NCI-H345 treated with DMSO at 0.1 percent for 48 hours (cell line): ENCODE measurements around the gene THADA.

ENCODE experiments used
- DNase-seq: peaks from one replicate; lab custom pipeline; 2025; ENCODE audit not compliant: unreplicated experiment; lab: John Stamatoyannopoulos, UW

THADA gene

DNA sequence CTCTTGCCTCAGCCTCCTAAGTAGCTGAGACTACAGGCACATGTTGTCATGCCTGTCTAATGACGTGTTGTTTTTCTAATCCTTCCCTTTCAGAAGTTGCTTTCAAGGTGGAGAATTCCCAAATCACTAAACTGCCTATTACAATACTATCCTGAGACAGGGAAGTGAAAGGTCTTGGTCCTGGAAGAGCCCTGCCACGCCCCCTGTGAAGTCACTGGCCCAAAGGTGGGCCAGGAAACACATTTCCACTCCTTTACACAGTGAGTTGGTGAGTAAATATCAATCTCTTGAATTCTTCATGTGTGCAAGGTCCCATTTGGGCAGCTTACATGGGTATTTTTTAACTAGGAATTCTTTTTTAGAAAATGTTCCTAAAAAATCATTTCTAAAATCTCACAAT, 150.1 kb downstream of the THADA start:
- no peak for DNase-seq

DNA sequence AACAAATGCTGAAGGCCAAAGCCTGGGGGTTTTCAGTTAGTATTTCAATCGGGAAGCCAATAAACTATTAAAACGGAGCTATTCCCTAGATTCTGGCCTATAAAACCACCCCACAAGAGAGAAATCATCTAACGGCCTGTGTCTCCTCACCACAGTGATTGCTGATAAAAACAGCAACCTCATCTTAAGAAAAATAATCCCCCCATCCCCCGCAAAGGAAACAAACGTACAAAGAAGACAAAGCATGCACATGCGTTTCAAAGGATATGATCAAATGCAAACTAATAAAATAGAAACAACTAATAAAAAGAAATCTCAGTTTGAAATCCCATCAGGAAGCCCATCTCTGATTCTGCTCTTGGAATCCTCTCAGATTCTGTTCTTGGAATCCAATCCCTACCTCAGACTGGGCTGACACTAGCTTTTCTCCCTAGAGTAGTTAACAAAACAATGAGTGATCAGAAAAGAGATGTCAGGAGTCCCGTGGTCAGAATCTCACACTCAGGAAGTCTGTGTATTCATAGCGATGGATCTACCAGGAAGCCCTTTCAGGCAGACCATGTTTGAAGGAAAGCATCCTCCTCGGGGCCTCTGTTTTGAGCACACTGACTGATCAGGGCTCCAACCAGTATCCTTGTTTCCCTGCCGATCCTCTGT, 150.7 kb downstream of the THADA start:
- DNase-seq = no peak

DNA sequence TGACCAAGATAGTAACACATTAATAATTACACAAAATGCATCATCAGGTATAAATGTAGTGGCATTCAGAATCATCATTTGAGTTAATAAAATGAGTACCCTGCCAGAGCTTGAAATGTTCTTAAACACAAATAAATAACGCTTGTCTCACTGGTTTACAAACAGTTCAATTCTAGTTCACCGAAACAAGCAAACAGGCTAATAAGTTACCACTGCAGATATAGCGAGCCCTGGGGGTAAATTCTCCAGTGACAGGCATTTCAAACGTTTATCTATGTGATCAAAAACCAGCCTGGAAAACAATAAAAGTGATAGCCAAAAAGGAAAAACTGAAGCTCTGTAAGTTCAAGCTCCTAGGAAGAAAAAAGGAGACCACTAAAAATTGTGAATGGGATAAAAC, 152.6 kb downstream of the THADA start:
- DNase-seq = no peak

- no peak for DNase-seq
These were observed 154.6 kb downstream of the THADA start for GRCh38 chr2:43441195-43441594.

DNA sequence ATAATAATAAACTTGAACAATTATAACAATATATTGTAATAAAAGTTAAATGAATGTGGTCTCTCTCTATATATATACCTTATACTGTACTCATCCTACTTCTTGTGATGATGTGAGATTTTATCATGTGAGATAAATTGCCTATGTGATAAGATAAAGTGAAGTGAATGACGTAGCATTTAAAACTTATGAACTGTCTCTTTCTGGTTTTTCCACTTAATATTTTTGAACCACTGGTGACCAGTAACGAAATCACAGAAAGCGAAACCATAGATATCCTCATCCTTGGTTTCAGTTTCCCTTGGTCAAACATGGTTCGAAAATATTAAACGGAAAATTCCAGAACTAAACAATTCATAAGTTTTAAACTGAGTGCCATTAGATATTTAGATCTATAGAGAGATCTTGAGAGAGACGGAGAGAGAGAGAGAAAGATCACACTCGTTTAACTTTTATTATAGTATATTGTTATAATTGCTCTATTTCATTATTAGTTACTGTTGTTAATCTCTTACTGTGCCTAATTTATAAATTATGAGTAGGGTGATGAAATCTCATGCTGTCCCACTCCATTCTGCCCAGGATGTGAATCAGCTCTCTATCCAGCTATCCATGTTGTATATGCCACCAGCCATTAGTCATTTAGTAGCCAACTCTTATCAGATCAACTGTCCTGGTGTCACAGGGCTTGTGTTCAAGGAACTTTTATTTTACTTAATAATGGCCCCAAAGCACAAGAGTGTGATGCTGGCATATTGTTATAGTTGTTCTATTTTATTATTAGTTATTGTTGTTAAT, 156.8 kb downstream of the THADA start:
- no peak for DNase-seq

DNA sequence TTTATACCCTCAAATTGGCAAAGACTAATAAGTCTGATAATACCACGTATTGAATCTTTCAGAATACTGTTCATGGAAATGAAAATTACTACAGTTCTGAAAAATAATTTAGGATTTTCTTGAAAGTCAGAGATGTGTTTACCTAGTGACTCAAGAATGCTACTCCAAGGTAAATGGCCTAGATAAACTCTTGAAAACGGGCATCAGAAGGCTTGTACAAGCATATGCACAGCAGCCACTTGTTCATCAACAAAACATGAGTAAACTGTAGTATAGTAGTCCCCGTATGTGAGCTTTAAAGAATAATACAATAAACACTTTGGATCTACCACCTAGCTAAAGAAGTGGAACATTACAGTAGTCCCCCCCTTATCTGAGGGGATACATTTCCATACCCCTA, 157.5 kb downstream of the THADA start:
- no peak for DNase-seq

DNA sequence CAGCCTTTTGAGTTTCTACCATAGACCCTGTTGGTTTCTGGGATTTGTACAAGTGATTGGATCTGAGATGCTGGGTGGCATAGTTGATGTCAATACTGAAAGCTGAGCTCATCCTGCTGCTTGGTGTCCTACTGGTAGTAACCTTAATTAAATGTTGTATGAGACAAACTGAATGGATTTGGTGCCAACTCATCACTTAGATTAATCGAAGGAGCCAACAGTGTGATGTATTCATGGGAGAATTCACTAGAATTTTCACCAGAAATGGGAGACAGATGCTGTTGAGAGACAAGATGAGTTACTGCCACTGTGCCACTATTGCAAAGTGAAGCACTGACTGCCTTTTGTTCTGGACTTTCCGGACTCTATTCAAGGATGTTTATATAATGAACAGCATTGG, 158.5 kb downstream of the THADA start:
- DNase-seq = no peak

DNA sequence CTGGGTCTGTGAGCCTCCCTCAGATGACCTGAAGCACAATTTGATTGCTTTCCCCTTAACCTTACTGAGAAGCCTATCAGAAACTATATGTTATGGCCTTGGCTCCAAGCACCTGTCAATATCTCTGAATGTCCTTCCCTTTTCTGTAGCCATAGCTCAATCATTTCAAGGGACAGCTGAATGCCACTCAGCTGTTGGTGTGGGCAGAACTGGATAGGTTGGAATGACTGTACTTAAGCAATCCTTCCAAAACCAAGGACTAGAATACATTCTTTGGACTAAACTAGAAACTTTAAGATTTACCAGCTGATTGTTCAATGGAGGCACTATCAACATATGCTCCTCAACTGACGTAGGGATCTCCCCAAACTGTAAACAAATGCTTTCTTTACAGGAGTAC, 159.4 kb downstream of the THADA start:
- no peak for DNase-seq

- DNase-seq = no peak
These were observed 160.1 kb downstream of the THADA start for GRCh38 chr2:43435746-43436145.

GRCh38 chr2:43430489-43430888, 165.3 kb downstream of the THADA start:
- DNase-seq = no peak

GRCh38 chr2:43429369-43429768, 166.5 kb downstream of the THADA start:
- DNase-seq = no peak

DNA sequence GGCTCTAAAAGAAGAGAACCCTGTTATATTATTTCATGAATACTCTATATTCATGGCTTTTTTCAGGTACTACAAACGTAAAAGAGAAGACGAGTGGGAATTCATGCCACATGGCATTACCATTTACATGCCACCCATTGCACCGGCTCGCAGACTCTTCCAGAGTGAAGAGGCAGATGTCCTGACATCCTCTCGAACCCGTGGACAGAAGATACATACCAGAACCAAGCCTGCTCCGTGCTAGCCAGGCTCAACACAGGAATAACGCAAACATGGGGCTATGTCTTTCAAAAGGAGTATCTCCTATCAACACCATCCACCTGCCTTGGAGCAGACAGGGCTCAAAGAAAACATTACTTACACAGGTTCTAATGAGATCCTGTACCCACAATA, 168.8 kb downstream of the THADA start:
- DNase-seq = no peak

DNA sequence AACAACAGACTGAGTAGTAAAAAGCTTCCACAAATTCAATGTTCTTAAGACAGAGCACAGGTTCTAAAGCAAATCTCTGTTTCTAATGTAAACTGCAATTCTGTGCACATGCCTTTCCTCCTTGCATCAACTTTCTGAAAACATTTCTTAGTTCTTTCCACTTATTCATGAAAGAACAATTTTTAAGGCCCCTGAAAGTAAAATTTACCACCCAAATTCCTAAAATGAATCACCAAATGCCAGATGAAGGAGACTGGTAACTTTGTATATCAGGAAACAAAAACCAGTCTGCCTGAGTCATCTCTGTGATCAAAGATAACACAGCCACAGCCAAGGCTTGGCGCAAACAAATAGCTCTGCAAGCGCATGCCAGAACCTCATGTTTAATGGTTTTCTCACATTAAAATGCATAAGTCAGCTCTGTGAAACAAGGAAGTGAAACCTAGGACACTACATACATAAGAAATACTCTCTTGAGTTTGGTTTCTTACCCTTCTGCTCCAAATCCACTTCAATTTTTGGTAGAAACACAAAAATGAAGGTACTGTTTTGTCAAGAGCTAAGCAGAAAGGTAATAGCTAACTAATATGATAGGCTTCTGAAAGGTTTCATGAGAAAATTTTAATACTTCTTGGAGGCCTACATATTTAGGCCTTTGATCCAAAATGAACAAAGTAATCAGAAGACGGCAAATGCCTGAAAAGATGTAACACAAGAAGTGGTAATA, 169.4 kb downstream of the THADA start:
- DNase-seq = no peak

GRCh38 chr2:43425659-43426058, 170.2 kb downstream of the THADA start:
- no peak for DNase-seq

GRCh38 chr2:43424262-43425207, 171.3 kb downstream of the THADA start:
- no peak for DNase-seq

DNA sequence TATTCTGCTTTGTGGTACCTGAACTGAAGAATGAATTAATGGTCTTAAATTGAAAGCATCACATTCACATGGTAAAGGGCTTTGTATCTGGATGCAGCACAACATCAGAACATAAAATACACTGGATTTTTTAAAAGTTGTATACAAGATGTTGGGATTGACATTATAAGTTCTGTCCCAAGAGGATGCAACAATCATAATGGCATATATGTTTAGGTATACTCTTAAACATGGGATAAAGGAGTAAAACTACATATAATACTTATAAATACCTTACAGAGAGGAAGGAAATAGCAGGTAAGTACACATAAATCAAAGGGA, 171.9 kb downstream of the THADA start:
- no peak for DNase-seq

GRCh38 chr2:43421194-43421593, 174.6 kb downstream of the THADA start:
- DNase-seq = no peak

DNA sequence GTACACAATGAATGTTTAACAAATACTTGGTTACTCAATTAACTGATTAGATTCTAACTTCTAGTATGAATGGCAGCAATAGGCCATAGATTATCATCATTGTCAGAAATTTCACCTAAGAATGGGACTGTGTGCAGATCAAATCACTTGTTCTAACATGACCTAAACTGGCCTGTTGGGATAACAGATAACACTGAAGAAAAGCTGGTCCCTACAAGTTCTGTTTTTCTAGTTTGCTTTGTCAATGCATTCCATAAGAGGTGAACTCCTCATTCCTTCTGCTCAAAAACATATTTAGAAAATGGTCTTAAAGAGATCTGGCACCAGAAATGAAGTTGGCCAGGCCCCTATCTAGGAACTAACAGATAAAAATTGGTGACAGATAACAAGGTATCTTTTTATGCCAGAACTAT, 175.4 kb downstream of the THADA start:
- DNase-seq = no peak

GRCh38 chr2:43419876-43420275, 176.0 kb downstream of the THADA start:
- DNase-seq = no peak

DNA sequence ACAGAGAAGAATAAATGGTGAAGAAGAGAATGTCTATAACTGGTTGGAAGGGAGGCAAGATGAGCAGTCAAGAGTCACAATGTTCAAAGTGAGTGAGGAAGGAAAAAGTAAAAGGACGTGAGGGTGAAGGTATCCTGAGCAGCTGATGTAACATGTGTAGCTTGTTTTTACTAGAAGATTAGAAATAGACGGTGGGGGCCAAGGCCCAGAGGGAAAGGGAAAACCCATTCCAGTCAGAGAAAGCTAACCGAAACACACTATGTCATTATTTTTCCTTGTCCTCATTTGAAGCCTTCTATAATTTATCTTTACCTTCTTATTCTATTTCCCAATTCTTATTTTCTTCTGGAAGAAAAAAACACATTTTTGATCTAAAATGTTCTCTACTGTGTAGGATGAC, 176.6 kb downstream of the THADA start:
- DNase-seq = no peak

DNA sequence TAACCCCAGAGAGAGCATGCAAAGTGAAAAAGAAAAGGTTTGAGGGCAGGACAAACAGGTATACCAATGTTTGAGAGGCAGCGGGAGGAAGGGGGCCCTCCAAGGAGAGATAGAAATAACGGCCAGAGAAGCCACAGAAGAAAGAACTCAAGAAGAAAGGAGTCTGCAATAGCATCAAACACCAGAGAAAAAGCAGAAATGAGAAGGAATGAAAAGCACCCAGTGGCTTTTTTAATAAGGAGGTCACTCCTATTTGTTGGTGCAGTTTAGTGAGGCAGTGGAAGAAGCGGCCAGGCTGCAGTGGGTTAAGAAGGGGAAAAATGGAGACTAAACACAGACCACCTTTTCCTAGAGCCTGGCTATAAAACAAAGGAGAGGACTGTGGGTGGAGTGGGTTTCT, 177.2 kb downstream of the THADA start:
- DNase-seq = no peak
